H1 (cell line): Measurements from ENCODE around the gene PCED1B. TPM values are rescaled to one million over a fixed set of nuclear protein-coding genes. Genes with fewer than 3 reads are reported as not detected.

ENCODE experiments used
- CTCF ChIA-PET: fragments of 300-600 bp; sonication (Branson Sonifier 250); formaldehyde crosslinking; loops from one replicate; lab custom pipeline; 2021; ENCODE audit not compliant: partially characterized antibody; lab: Charles Lee
- POLR2A ChIA-PET: fragments of 300-600 bp; sonication (Branson Sonifier 250); formaldehyde crosslinking; loops from one replicate; lab custom pipeline; 2021; ENCODE audit warnings: inconsistent platforms; ENCODE audit not compliant: partially characterized antibody; lab: Charles Lee
- DNase-seq, 2 experiments: peaks; one replicate each; pipeline versions ENCODE4 v3.0.0 to v3.0.0-alpha.2; 2010 to 2022; ENCODE audit warnings: low spot score in 2 of 2, low read depth in 1 of 2, mixed read lengths in 1 of 2
- FAIRE-seq: peaks from 2 replicates; lab custom pipeline; 2011; peaks lifted over from hg19 to GRCh38; lab: Jason Lieb, UNC
- H2AFZ ChIP-seq: 2 replicates; pipeline ENCODE4 v1.8.1; 2012; ENCODE audit warnings: low read length, inconsistent platforms
- H2AK5ac ChIP-seq: 2 replicates; pipeline ENCODE4 v1.6.1; 2013; ENCODE audit warnings: low read depth, low read length
- H2BK120ac ChIP-seq: replicated peaks from 2 replicates; pipeline ENCODE3; 2013; ENCODE audit warnings: low read depth, low read length, inconsistent platforms
- H2BK12ac ChIP-seq: 2 replicates; pipeline ENCODE4 v1.6.1; 2013; ENCODE audit warnings: low read depth, low read length
- H2BK15ac ChIP-seq: 2 replicates; pipeline ENCODE4 v1.6.1; 2013; ENCODE audit warnings: low read length
- H2BK20ac ChIP-seq: 2 replicates; pipeline ENCODE4 v1.6.1; 2013; ENCODE audit warnings: low read length
- H2BK5ac ChIP-seq: 2 replicates; pipeline ENCODE4 v1.6.1; 2013; ENCODE audit warnings: low read depth, low read length
- H3K14ac ChIP-seq: 2 replicates; pipeline ENCODE4 v1.6.1; 2013; ENCODE audit warnings: inconsistent platforms; ENCODE audit not compliant: insufficient read length
- H3K18ac ChIP-seq: 2 replicates; pipeline ENCODE4 v1.6.1; 2013; ENCODE audit warnings: low read length; ENCODE audit errors: extremely low read depth
- H3K23ac ChIP-seq: 2 replicates; pipeline ENCODE4 v1.6.1; 2013; ENCODE audit warnings: inconsistent platforms; ENCODE audit not compliant: insufficient read length
- H3K23me2 ChIP-seq: 2 replicates; pipeline ENCODE4 v1.6.1; 2013; ENCODE audit warnings: low read depth, low read length
- H3K27ac ChIP-seq: 2 replicates; pipeline ENCODE4 v1.6.1; 2011; ENCODE audit warnings: low read depth, low read length, inconsistent platforms
- H3K27me3 ChIP-seq, 4 experiments: replicated peaks in 1 of 4; 1 replicate in 1 of 4; 2 replicates in 3 of 4; pipeline versions ENCODE4 v1.6.1 to v1.8.1; 2011 to 2013; ENCODE audit warnings: low read length in 3 of 4, mild to moderate bottlenecking in 3 of 4, inconsistent platforms in 2 of 4, mixed read lengths in 2 of 4, moderate library complexity in 1 of 4; ENCODE audit not compliant: control insufficient read depth in 3 of 4, insufficient read depth in 3 of 4; ENCODE audit errors: extremely low read depth in 1 of 4
- H3K36me3 ChIP-seq, 4 experiments: 2 replicates each; pipeline versions ENCODE4 v1.6.1 to v1.8.1; 2011 to 2013; ENCODE audit warnings: mild to moderate bottlenecking in 4 of 4, low read length in 3 of 4, moderate library complexity in 2 of 4, control low read depth in 1 of 4, inconsistent platforms in 1 of 4; ENCODE audit not compliant: insufficient read depth in 4 of 4, control insufficient read depth in 2 of 4
- H3K4ac ChIP-seq: replicated peaks from 2 replicates; pipeline ENCODE3; 2013; ENCODE audit warnings: low read length, low read depth, mixed read lengths, inconsistent platforms; ENCODE audit not compliant: insufficient read length
- H3K4me1 ChIP-seq, 4 experiments: replicated peaks in 1 of 4; 1 replicate in 1 of 4; 2 replicates in 3 of 4; pipeline versions ENCODE4 v1.6.1 to v1.8.1; 2011 to 2013; ENCODE audit warnings: low read length in 3 of 4, inconsistent platforms in 2 of 4, mixed read lengths in 1 of 4; ENCODE audit not compliant: insufficient read depth in 4 of 4, control insufficient read depth in 3 of 4
- H3K4me2 ChIP-seq, 2 experiments: 2 replicates each; pipeline versions ENCODE4 v1.6.1 to v1.8.1; 2011 to 2013; ENCODE audit warnings: low read depth in 2 of 2, low read length in 2 of 2, control low read depth in 1 of 2, inconsistent platforms in 1 of 2, mild to moderate bottlenecking in 1 of 2; ENCODE audit not compliant: insufficient read depth in 1 of 2
- H3K4me3 ChIP-seq, 4 experiments: fragments of 200-600, 300-600 bp in 1 of 4; sonication (generic), shearing (Covaris generic), sonication (Bioruptor Twin) in 1 of 4; 2 replicates each; pipeline versions ENCODE4 v1.5.1 to v1.8.1; 2011 to 2016; ENCODE audit warnings: low read length in 4 of 4, low read depth in 3 of 4, control low read depth in 2 of 4, inconsistent platforms in 2 of 4, mild to moderate bottlenecking in 2 of 4, mixed read lengths in 1 of 4, moderate library complexity in 1 of 4; ENCODE audit not compliant: insufficient read depth in 2 of 4; ENCODE audit errors: extremely low read depth in 1 of 4
- H3K56ac ChIP-seq: replicated peaks from 2 replicates; pipeline ENCODE3; 2013; ENCODE audit warnings: low read depth, mild to moderate bottlenecking, mixed read lengths, low read length, inconsistent platforms; ENCODE audit not compliant: insufficient read length
- H3K79me1 ChIP-seq: 2 replicates; pipeline ENCODE4 v1.6.1; 2013; ENCODE audit warnings: low read depth, low read length, control low read depth
- H3K79me2 ChIP-seq, 2 experiments: 2 replicates each; pipeline versions ENCODE4 v1.6.1 to v1.8.1; 2012 to 2013; ENCODE audit warnings: low read length in 2 of 2, mild to moderate bottlenecking in 2 of 2, inconsistent platforms in 1 of 2; ENCODE audit not compliant: insufficient read depth in 2 of 2, control insufficient read depth in 1 of 2
- H3K9ac ChIP-seq, 4 experiments: replicated peaks in 1 of 4; 1 replicate in 1 of 4; 2 replicates in 3 of 4; pipeline versions ENCODE4 v1.6.1 to v1.8.1; 2011 to 2013; ENCODE audit warnings: low read depth in 3 of 4, low read length in 3 of 4, control low read depth in 2 of 4, mild to moderate bottlenecking in 2 of 4, moderate library complexity in 2 of 4, inconsistent platforms in 1 of 4; ENCODE audit errors: extremely low read depth in 1 of 4
- H3K9me3 ChIP-seq, 2 experiments: 2 replicates each; pipeline versions ENCODE4 v1.6.1 to v1.8.1; 2012 to 2013; ENCODE audit warnings: mild to moderate bottlenecking in 2 of 2, moderate library complexity in 2 of 2, control low read depth in 1 of 2, inconsistent platforms in 1 of 2, low read depth in 1 of 2, low read length in 1 of 2, mixed read lengths in 1 of 2; ENCODE audit not compliant: insufficient read depth in 2 of 2
- H4K20me1 ChIP-seq, 2 experiments: replicated peaks in 1 of 2; 2 replicates each; pipeline versions ENCODE3 to v1.8.1; 2011 to 2013; ENCODE audit warnings: inconsistent platforms in 2 of 2, low read length in 2 of 2, mild to moderate bottlenecking in 1 of 2; ENCODE audit not compliant: insufficient read depth in 2 of 2, control insufficient read depth in 1 of 2
- H4K5ac ChIP-seq: 2 replicates; pipeline ENCODE4 v1.6.1; 2013; ENCODE audit warnings: low read length, low read depth, mixed read lengths, inconsistent platforms; ENCODE audit not compliant: insufficient read length
- H4K8ac ChIP-seq: 2 replicates; pipeline ENCODE4 v1.8.0; 2013; ENCODE audit warnings: mild to moderate bottlenecking, moderate library complexity, low read length, inconsistent platforms; ENCODE audit not compliant: insufficient read depth; ENCODE audit errors: extremely low read depth
- H4K91ac ChIP-seq: replicated peaks from 2 replicates; pipeline ENCODE3; 2013; ENCODE audit warnings: low read length, mixed read lengths, inconsistent platforms; ENCODE audit not compliant: insufficient read length
- BCL11A ChIP-seq, 2 experiments: IDR thresholded peaks; one replicate each; pipeline ENCODE4 v1.6.1; 2011; ENCODE audit warnings: low read depth in 2 of 2, low read length in 2 of 2, mild to moderate bottlenecking in 2 of 2
- BRCA1 ChIP-seq: IDR thresholded peaks from 2 replicates; pipeline ENCODE4 v1.6.1; 2012; ENCODE audit warnings: low read depth, low read length, improper control_type of control experiment
- EZH2 ChIP-seq: fragments of 200-600 bp; sonication (generic); IDR thresholded peaks from 2 replicates; pipeline ENCODE4 v1.7.1; 2012; ENCODE audit warnings: low read depth, mild to moderate bottlenecking, moderate library complexity, low read length, inconsistent platforms; ENCODE audit not compliant: severe bottlenecking
- KDM1A ChIP-seq: fragments of 200-600, 300-600 bp; sonication (generic); IDR thresholded peaks from 2 replicates; pipeline ENCODE4 v1.7.1; 2016; ENCODE audit warnings: mild to moderate bottlenecking, low read length, borderline replicate concordance
- PHF8 ChIP-seq: fragments of 200-600 bp; sonication (generic); conservative IDR thresholded peaks from 2 replicates; pipeline ENCODE4 v1.7.1; 2012; ENCODE audit warnings: low read depth, mild to moderate bottlenecking, inconsistent platforms, low read length, moderate library complexity
- RNF2 ChIP-seq: fragments of 200-900, 300-1000 bp; sonication (generic); IDR thresholded peaks from 2 replicates; pipeline ENCODE4 v1.7.1; 2016; ENCODE audit warnings: borderline replicate concordance, low read depth, mild to moderate bottlenecking, antibody characterized with exemption, low read length; ENCODE audit not compliant: poor library complexity, severe bottlenecking; ENCODE audit errors: missing control alignments
- RXRA ChIP-seq: IDR thresholded peaks from 2 replicates; pipeline ENCODE4 v1.6.1; 2011; ENCODE audit warnings: low read depth, mild to moderate bottlenecking, low read length, moderate library complexity; ENCODE audit not compliant: insufficient read depth
- SUZ12 ChIP-seq: fragments of 200-600 bp; sonication (generic); IDR thresholded peaks from 2 replicates; pipeline ENCODE4 v1.6.1; 2012; ENCODE audit warnings: mild to moderate bottlenecking, inconsistent platforms, low read length, moderate library complexity, mixed read lengths
- TAF7 ChIP-seq: optimal IDR thresholded peaks from 2 replicates; pipeline ENCODE3; 2011; ENCODE audit warnings: low read depth, mild to moderate bottlenecking, inconsistent platforms, low read length, moderate library complexity, borderline replicate concordance
- YY1 ChIP-seq: IDR thresholded peaks from 2 replicates; pipeline ENCODE4 v1.6.1; 2011; ENCODE audit warnings: low read depth, mild to moderate bottlenecking, low read length
- WGBS, 2 experiments: shearing (Covaris generic) in 1 of 2; methylation state at CpG; one replicate each; pipeline versions ENCODE4 v1.1.6 to v1.1.7; 2013 to 2015; ENCODE audit warnings: low lambda C conversion rate in 2 of 2, mixed read lengths in 2 of 2, inconsistent platforms in 1 of 2, low coverage in 1 of 2, missing lambda C conversion rate in 1 of 2; ENCODE audit not compliant: insufficient replicate concordance in 2 of 2, insufficient coverage in 1 of 2, insufficient read length in 1 of 2; ENCODE audit errors: extremely low coverage in 1 of 2, missing lambda C conversion rate in 1 of 2; 5-methylcytosine and 5-hydroxymethylcytosine counted together
- polyA plus RNA-seq, 7 experiments: library from polyadenylated mRNA; depleted of rRNA in 3 of 7; stranded (reverse) in 5 of 7; unstranded in 2 of 7; fragments of >200 nt in 5 of 7; fragments of 200-250 nt in 2 of 7; gene quantifications; 1 replicate in 5 of 7; 2 replicates in 1 of 7; 4 replicates in 1 of 7; pipeline versions ENCODE4 v1.2.1 to v1.2.3, GENCODE V29; 2011 to 2013; ENCODE audit warnings: missing spikeins in 2 of 7, mixed read lengths in 2 of 7
- total RNA-seq: library from RNA; stranded (reverse); fragmentation: NEBNext Ultra II Directional; extraction: Animal tissue kit (Norgen Biotek cat#: 25700); gene quantifications from 2 replicates; pipeline ENCODE4 v1.2.1, GENCODE V29; 2021

The PCED1B gene
- total and polyA plus RNA-seq, 2 of the 8 experiments (the other 6 are each of a cell fraction or from before 2014, with no cell fraction given), result 4.7 to 5.4 TPM

GRCh38 chr12:47247418-47247817 lies 168.0 kb downstream of the PCED1B start:
- Histone ChIP-seq H2BK120ac (no peak overlapping the region), H3K27ac (no peak overlapping the region), H3K79me2 (no peaks in the 10 kb centered on the region), H3K4me1 (no peaks in the 10 kb centered on the region), H3K56ac (no peak overlapping the region), H3K23ac (no peak overlapping the region), H3K9me3 (no peaks in the 10 kb centered on the region), H2BK5ac (no peak overlapping the region), H3K4me3 (no peak overlapping the region), H3K14ac (no peak overlapping the region), H2AK5ac (no peak overlapping the region), H3K18ac (no peak overlapping the region), H3K79me1 (no peaks in the 10 kb centered on the region), H2BK15ac (no peak overlapping the region), H3K27me3 (no peaks in the 10 kb centered on the region), H4K8ac (no peak overlapping the region), H3K4ac (no peak overlapping the region), H4K5ac (no peak overlapping the region), H3K36me3 (no peaks in the 10 kb centered on the region), H3K9ac (no peak overlapping the region), H3K4me2 (no peak overlapping the region), H2BK20ac (no peak overlapping the region), H4K20me1 (no peaks in the 10 kb centered on the region), H3K23me2 (no peaks in the 10 kb centered on the region), H4K91ac (no peak overlapping the region), H2AFZ (no peak overlapping the region), H2BK12ac (no peak overlapping the region)
- POLR2A ChIA-PET, result no interaction called here
- no peak for FAIRE-seq
- no peak for DNase-seq
- TF ChIP-seq EZH2 (no peak), RNF2 (no peak), RXRA (no peak), TAF7 (no peak), PHF8 (no peak), SUZ12 (no peak), BCL11A (IDR thresholded peaks at IDR 0.05; ENCODE audit: low read depth in 2 of 2, low read length in 2 of 2) (no peak), BRCA1 (no peak), YY1 (no peak), KDM1A (no peak)
- WGBS, 2 experiments, result 91% methylated on average over 1 of the region's 1 CpG; no CpG with 5 or more reads in 1 of the 2 experiments
- CTCF ChIA-PET, result no interaction called here
